ENCODE data around the gene RAB26.
"Not testable (repeated sequence)": the region's sequence is repeated elsewhere in the genome, so short reads cannot be mapped to it uniquely, and the experiment has no call there.

Gene RAB26

DNA sequence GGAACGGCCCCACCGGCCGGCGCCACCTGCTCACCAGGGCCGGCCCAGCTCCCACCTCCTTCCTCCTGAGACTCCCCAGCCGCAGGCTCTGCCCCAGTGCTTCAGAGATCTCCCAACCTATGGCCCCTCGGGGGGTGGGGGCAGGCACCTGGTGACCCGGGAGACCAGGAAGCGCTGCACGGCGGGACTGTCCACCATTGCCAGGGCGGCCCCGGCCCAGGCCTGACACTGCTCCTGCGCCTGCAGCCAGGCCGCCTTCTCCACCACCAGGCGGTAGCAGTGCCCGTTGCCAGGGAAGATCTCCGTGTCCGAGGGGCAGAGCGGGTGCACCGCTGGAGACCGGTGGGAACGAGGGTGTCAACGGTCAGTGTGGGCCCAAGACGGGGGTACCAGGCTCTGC, 31.1 kb upstream of the RAB26 start:
- H3K4me3 ChIP-seq (ENCODE audit: low read depth, low read length), result not testable (repeated sequence)

DNA sequence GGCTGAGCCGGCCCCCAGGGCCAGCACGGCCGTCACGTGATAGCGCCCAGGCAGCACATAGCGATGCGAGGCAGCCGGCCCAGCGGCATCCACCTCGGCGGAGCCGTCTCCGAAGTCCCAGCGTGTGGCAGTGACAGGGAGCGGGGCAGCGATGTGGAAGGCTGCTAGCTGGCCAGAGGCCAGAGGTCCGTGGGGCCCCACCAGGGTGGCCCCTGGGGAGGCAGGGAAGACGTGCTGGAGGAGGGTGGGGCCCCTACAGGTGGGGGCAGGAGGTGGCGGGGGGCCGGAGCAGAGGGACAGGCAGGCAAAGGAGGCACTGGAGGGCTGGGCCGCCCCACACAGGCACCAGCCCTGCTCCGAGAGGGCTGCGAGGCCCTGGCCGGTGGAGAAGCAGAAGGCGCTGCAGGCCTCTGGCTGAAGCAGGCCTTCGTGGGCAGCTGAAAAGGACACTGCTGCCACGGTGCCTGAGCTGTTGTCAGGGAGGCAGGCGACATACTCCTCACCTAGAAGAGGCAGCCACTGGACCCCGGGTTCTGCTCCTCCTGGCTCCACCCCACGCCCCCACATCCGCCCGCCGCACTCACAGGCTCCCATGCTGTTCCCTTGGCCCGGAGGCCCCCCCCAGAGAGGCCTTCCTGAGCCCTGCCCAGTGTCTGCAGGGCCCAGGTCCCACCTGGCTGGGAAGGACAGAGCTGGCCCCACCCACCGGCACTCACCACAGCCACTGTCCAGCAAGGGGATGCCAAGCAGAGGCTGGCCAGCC, 30.3 kb upstream of the RAB26 start:
- not testable (repeated sequence) for H3K4me3 ChIP-seq (ENCODE audit: low read depth, low read length)

DNA sequence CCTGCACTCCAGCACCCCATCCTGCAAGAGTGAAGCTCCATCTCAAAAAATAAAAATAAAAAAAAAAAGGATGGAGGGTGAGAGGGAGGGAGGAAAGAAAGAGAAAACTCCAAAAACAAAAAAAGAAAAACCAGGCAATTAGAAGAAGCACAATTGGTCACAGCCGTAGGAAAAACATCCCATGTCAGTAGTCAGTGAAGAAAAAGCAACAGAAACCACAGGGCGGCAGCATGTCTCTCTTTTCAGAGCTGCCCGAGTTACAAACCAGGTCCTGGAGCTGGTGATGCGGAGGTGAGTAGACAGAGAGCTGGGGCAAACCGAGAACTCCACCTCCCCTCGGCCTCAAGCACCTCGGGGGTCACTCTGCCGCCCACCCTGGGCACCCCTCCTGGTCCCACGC, 27.1 kb upstream of the RAB26 start:
- not testable (repeated sequence) for H3K4me3 ChIP-seq (ENCODE audit: low read depth, low read length)

DNA sequence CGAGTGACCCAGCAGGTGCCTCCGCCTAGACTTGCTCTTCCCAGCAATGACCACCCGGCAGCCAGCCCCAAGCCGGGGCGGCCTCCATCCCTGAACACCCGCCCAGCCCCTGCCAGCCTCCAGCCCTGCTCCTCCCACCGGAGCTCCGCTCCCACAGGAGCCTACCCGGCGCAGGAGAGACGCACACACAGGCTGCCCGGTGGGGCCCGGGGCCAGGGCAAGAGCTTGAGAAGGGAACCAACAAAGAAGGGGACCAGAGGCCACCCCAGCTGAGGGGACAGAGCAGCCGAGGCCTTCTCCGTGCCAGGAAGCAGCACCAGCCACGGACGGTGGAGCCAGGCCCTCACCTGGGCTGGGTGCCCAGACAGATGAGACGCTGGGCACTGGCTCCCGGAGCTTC, 26.6 kb upstream of the RAB26 start:
- H3K4me3 ChIP-seq (ENCODE audit: low read depth, low read length), result no peak overlapping the region

DNA sequence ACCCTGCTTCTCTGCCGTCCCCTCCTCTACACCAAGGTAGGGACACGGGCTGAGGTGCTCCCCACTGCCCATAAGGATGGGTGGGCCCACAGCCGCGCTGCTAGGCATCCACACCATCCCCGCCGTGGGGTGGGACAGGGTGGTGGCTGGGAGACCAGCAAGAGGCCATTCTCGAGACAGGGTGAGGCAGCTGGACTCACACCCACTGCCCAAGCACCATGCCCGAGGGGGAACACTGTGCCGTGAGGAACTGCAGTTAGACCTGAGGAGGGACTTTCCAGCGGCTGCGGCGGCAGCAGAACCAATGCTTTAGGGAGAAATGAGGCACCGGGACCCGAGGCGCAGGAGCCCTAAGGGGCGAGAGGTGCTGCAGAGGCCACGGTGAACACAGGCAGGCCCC, 26.0 kb upstream of the RAB26 start:
- H3K4me3 ChIP-seq (ENCODE audit: low read depth, low read length), result no peak overlapping the region

DNA sequence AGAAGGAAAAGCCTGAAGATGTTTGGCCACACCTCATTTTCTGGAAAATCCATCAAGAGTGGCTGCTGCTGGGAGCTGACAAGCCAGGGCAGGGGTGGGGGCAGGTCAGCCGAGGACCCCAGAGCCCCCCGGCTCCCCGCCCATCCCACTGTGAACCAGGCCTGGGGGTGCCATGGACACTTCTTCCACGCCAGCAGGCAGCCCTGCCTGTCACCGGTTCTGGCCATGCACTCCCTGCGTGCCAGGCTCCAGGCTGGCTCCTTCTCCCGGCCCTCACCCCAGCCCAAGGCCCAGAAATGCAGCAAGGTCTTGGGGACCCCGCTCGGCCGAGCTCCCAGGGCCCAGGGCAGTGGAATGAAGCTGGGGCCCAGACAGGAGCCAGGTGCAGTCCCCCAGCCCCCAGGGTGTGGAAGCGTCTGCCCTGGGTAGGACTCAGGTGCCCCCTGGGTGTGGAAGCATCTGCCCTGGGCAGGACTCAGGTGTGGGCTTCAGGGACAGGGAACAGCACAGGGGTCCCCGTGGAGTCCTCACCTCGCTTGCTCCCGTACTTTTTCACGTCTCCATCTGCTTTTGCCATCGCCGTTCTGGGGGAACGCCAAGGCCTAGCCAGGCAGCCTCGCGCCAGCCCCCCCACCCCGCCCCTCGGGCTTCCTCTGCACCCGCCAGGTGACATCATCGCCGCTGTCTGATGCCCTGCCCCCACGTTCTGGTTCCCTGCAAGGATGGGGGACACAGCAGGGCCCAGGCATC, 25.3 kb upstream of the RAB26 start:
- H3K4me3 ChIP-seq (ENCODE audit: low read depth, low read length), result not testable (repeated sequence)

DNA sequence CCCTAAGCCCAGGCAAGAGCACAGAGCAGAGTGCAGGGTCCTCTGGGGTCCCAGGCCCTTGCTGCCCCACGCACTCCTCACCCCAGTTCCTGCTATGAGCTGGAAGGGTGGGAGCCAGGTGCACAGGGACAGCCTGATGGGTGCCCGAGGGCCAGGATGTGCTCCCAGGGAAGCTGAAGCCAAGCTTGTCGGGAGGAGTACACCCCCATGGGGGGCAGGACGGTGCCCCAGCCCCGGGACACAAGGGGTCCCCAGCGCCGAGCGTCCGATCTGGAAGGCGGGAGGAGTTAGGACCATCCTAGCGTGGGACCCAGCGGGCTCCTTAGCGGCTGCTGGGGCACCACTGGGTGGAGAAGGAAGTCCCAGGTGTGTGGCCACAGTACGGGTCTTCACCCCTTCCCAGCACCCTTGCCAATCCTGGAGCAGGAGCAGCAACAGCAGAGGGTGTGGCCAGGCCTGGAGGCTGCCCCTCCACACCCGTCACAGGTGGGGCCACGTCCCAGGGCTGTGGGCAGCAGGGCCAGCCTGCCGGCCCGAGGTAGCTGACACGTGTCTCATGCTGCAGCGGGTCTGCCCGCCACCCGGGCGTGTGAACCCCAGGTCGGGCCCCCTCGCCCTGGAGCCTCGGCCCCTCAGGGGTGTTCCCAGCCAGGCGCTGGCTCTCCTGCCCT, 24.6 kb upstream of the RAB26 start:
- H3K4me3 ChIP-seq (ENCODE audit: low read depth, low read length), result not testable (repeated sequence)

DNA sequence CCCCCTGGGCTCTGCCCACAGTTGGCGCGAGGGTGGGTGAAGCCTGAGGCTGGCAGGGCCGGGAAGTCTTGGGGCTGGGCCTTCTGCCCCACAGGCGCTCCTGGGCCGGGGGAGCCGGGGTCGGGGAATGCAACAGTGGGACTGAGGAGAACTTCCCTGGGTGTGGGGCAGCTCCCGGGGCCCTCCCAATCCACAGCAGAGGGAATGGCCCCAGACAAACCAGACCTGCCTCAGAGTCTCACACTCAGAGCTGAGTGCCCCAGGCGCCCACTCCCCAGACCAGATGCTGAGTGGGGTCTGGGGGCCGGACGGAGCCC, 24.1 kb upstream of the RAB26 start:
- H3K4me3 ChIP-seq (ENCODE audit: low read depth, low read length), result not testable (repeated sequence)

DNA sequence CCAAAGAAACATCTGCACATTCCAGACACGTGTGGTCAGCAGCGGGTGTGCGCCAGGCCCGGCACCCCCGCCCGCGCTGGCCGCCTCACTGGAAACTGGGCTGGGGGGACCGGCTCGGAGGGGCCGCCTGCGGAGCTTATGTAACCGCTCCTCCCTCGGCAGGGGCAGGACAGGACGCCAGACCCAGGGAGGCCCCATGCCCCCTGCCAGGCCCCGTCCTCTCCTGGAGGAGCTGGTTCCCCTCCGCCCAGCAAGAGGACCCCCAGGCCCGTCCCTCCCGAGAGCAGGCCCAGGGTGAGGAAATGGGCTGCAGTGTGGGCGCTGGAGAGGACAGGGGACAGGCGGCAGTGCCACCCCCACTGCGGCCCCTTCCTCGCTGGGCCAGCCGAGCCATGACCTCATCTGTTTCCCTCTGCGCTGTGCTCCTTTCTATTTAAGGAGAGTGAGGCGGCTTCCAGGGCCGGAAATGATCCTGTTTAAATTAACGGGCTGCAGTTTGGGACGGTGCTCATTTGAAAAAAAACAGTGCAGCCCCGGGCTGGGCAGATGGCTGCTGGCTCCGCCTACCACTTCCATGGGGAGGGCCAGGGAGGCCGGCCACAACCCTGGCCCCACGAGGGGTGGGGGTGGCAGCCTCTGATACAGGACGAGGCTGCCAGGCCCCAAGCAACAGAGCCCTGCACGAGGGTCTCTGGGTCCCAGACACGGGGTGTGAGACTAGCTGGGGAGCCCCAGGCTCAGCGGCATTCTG, 23.6 kb upstream of the RAB26 start:
- H3K4me3 ChIP-seq (ENCODE audit: low read depth, low read length), result not testable (repeated sequence)

DNA sequence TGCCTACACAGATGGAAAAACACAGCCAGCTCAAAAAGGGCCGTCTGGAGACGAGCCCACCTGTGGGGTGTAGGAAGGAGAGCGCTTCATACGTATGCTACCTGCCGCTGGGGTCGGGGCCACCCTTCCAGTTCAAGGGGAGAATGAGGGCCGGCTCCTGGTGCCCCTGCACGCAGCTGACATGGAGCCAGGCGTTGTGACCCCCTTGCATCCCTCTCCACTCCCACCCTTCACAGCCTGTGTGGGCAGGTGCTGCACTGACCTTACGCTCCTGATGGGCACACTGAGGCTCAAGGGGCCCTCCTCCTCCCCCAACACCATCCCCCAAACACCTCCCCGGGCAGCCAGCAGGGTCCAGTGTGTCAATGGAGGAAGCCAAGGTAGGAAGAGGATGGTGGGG, 22.8 kb upstream of the RAB26 start:
- H3K4me3 ChIP-seq (ENCODE audit: low read depth, low read length), result not testable (repeated sequence)

DNA sequence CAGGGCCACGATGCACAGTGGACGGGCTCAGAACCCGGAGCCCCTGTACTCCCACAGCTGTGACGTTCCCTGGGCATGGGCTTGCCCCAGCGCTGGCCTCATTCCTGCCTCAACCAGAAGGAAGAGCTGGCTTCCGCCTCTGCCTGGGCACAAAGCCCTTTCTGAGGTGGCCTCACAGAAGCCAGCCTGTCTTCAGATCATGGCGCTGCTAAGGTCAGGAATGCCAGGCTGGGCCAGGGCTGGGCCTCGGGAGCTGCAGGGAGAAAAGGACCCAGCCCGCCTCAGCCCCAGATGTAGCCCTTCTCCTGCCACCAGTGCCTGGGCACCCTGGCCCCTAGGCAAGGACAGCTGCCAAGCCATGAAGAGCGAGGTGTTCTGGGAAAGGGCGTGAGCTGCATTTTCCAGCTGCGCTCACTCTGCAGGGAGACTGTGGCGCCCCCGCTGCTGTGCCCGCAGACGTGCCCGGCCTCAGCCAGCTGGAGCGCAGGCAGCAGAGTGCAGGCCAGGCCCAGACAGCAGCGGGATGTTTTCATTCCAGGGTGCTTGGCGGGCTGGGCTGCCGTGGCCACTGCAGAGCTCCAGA, 22.2 kb upstream of the RAB26 start:
- not testable (repeated sequence) for H3K4me3 ChIP-seq (ENCODE audit: low read depth, low read length)

DNA sequence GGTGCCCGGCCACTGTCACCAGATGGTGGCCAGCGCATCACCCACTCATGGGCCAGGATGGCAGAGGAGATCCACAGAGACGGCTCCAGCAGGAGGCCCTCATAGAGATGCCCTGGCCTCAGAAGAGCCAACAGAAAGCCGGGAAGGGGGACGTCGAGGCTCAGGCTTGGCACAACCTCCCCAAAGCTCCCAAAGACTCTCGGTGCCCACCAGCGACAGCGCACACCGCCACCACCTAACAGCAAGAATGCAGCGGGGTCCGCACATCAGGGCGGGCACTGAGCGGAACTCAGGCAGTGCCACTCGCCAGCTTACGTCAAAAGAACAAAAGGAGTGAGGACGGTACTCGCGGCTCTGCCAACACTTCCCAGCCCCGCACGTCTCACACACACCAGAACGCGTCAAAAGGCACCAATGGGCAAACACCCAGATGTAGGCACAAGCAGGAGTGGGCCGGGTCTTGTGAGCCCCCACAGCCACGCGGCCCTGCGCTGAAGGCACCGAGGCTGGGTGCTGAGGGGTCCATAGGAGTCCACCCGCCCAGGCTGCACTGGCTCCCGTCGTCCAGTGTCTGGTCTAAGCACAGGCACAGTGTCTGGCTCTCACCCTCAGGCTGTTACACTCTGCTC, 21.4 kb upstream of the RAB26 start:
- not testable (repeated sequence) for H3K4me3 ChIP-seq (ENCODE audit: low read depth, low read length)

DNA sequence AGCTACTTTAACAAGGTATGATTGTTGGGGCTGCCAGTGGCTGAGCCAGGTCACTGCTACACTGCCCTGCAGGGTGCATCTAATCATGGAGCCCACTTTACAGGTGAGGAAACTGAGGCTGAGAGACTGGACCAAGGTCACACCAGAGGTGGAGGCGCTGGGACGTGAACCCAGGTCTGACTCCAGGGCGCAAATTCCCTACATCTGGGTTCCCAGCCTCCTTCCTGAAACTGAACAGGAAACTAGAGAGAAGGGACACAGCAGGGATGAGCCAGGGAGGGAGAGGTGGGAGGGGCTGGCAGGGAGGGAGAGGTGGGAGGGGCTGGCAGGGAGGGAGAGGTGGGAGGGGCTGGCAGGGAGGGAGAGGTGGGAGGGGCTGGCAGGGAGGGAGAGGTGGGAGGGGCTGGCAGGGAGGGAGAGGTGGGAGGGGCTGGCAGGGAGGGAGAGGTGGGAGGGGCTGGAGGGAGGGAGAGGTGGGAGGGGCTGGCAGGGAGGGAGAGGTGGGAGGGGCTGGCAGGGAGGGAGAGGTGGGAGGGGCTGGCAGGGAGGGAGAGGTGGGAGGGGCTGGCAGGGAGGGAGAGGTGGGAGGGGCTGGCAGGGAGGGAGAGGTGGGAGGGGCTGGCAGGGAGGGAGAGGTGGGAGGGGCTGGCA, 20.7 kb upstream of the RAB26 start:
- H3K4me3 ChIP-seq (ENCODE audit: low read depth, low read length), result not testable (repeated sequence)

DNA sequence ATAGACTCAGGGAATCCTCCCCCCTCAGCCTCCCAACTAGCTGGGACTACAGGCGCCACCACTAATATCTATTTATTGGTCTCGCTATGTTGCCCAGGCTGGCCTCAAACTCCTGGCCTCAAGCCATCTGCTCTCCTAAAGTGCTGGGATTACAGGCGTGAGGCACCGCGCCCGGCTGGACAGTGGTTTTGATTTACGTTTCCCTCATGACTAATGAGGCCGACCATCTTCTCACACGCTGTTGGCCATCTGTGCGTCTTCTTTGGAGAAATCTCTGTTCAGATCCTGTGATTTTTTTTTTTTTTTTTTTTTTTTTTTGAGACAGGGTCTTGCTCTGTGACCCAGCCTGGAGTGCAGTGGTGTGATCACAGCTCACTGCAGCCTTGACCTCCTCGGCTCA, 19.2 kb upstream of the RAB26 start:
- not testable (repeated sequence) for H3K4me3 ChIP-seq (ENCODE audit: low read depth, low read length)

DNA sequence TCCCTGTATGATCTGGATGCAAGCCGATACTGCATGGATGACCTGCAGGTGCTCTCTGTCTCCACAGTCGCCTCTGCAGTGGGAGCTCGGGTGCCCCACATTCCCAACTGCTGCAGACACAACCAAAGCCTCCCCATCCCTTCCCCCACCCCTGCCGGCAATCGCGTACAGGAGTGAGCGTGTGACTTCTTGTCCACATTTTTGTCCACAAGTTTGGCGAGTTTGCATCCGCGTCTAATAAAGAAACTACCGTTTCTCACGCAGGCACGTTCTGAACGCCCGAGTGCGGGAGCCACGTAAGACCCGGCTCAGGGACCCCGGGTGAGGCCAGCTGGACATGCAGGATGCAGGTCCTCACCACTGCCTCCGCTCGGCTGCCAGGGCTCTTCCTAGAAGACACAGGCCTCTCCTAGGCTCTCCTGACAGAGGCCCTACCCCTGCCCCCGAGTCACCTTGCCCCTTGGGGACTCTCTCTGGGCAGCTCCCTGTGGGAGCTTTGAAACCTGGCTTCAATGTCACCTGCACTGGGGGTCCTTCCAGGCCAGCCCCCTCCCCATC, 18.5 kb upstream of the RAB26 start:
- H3K4me3 ChIP-seq (ENCODE audit: low read depth, low read length), result not testable (repeated sequence)

DNA sequence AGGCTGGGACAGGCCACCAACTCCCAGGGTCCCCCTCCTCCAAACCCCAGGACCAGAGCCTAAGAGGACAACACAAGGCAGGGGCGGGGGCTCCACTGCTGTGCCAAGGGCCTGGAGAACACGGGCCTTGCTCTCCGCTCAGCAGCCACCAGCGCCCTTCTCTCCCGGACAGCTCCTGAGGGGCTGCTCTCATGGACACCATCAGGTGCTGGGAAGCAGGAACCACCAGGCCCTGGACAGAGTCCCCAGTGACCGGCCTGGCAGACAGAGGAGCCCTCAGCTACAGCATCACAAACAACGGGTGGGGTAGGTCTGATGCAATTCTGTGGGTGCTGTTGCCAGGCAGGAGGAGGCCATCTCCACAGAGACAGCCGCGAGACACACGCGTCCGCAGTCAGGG, 14.6 kb upstream of the RAB26 start:
- H3K4me3 ChIP-seq (ENCODE audit: low read depth, low read length), result not testable (repeated sequence)

DNA sequence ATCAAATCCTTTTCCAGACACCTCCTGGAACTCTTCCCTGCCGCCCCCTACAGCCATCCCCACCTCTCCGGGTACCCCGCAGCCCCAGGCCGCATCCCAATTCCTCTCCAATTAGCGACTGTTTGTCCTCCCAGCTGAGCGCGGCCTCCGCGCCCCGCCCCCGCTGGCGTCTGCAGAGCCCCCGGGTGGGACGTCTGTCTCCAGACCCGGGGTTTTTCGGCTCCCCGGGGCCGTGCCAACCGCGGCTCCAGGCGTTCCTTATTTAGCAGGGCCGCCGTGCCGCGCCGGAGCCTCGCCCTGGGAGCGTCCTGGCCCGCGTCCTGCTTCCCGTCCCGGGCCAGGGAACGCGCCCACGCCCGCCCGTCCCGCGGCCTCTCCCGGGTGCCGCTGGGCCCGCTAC, 13.4 kb upstream of the RAB26 start:
- H3K4me3 ChIP-seq (ENCODE audit: low read depth, low read length), result not testable (repeated sequence)

DNA sequence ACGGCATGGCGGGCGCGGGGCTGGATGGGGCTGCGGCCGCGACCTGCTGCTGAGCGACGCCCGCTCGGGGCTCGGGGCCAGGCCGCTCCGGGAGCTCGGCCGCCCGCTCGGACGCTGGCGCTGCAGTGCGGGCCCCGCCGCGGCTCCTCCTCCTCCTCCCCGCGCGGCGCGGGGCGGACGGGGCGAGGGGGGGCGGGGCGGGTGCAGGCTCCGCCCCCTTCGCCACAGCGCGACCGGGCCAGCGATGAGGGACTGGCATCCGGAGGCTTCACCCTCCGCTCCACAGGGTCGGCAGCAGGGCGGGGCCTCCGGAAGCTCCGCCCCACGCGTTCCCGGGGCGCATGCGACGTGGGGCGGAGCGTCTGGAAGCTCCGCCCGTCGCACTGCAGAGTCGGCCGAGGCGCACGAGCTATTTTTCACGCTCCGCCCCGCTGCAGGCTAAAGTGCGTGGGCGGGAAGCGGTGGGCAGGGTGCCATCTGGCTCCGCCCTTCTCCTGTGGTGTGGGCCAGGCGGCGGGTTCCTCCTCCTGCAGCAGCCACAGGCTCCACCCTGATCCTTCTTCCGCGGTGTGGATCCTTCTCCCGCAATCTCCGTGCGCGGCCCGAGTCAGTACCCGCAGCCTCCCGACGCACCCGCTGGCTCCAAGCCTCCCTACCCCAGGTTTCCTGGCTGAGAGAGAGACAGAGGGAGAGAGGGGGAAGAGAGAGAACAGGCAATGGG, 12.5 kb upstream of the RAB26 start, which contains the start of gene PKD1:
Gene PKD1, minus strand, starts transcription at position 129 of the 721 bp plus-strand sequence. CDS start 209 bp downstream, outside the sequence.
- peak within 1 kb of the TSS; percentile 8 for H3K4me3 ChIP-seq (ENCODE audit: low read depth, low read length)
